Activated CD8-positive, alpha-beta memory T cell treated with anti-CD3 and anti-CD28 coated beads for 4 hours (primary cell): ENCODE results near the gene FBN1.

ENCODE experiments used
- DNase-seq, 2 donors: peaks; one replicate each; pipeline ENCODE4 v3.0.0-alpha.2; 2020; ENCODE audit warnings: low read depth in 2 of 2

FBN1 gene

GRCh38 chr15:48396020-48396419, 249.5 kb downstream of the FBN1 start:
- DNase-seq: no peak

DNA sequence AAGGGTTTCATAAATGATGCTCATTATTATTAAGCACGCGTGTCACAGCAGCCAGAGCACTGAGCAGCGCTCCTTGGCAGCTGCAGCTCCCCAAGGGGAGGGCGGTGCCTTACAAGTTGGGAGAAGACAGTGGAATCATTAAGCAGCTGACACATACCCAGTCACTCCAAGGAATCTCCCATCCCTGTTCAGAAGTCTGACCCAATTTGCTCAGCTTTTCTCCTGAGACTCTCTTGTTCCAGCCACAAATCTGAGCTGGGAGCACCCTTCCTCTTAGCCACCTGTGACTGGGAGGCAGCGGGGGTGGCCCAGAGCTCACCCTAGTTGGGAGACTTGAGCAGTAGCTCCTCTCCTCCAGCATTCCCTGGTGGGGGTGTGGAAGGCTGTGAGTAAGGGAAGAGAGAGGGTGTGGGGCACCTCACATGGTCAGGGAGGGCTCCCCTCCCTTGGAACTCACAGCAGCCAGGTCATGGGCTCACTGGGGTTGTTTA, 249.9 kb downstream of the FBN1 start:
- no peak for DNase-seq

DNA sequence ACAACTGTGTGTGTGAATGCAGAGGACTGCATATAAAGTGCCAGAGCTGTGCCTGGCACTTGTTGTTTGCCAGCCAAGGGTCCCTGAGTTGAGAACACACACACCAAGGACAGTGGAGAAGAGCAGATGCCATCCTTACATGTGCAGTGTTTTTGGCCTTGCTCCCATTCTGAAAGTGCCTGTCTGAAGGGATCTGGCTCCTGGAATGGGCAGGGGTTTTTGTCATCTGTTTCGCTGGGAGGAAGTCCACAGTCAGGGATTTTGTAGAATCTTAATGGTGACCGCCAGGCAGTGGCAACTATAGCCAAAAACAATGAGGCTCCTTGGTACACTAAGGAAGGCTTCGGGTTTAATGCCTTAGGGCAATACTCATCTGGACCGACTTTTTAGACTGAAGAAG, 250.5 kb downstream of the FBN1 start:
- DNase-seq: no peak

DNA sequence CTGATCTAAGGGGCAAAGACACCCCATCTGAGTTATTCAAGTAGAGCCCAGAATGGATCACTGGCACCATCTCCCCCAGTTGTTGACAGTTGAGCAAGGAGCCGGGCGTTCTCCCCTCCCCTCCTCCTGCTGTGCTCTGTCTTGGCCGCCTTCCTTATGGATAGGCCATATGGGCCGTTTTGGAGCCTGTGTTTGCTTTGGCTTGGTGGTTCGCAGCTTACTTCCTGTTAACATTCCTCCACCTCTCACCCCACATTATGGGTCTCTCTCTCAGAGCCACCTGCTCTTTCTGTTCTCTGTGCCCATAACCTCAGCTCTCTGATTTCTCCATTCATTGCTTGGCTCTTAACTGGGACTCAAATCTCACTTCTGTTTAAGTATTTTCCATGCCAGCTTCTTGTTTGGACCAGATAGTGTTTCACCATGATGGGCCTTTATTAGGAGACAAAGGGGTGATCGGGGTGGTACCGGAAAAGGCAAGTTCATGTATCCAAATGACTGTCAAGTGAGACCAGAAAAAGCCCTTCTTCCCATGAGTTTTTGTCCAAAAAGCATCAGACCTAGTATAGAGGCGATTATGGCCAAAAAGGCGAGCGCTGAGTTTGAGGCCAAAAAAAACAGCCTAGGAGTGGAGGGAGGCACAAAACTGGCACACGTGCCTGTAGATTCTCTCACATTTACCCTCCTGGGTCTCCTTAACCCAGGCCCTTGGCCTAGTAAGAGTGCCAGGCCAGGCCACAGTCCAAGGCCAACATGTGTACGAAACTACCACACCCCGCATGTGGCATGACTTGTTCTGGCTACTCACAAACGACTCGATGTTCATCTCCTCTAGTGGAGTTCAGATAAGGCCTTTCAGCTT, 251.6 kb downstream of the FBN1 start:
- no peak for DNase-seq

DNA sequence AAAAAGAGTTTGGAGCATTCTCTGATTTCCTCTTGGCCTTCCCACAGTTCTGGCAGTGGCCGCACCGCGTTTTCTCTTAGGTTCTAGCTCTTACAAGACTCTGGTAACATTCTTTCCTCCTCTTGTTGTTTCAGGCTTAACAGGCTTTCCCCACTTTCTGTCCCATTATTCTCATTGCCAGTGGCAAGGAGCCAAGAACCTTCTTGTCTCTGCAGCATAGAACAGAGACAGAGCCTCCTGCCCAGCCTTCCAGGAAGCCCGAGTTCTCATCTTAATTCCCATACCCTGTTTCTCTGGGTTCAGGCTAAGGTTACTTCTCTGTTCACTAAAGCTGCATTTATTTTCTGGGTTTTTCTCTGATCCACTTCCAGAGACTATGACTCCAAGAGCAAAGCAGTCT, 253.2 kb downstream of the FBN1 start:
- DNase-seq: no peak

GRCh38 chr15:48391950-48392349, 253.6 kb downstream of the FBN1 start:
- no peak for DNase-seq

DNA sequence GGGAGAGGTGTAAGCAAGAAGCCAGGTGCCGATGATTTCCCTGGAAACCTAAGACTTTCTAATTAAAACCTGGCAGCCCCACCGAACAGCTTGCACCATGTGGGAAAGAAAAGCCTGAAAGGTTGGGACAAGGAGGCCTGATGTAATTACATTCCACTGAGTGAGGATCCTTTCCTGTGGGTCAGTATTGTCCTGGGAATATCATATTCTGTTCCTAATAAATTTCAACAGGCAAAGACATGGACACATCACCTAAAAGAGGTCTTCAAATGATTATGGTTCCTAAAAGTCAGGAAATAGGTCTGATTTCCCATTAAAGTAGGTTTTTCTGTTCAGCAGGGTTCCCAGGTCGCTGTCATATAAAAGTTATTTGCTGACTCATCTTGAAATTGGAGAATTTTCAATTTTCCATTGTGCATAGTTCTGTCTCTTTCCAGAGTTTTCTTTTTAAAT, 255.8 kb downstream of the FBN1 start:
- DNase-seq: no peak

- DNase-seq: no peak
These were observed 256.6 kb downstream of the FBN1 start for GRCh38 chr15:48388910-48389309.

- DNase-seq: no peak
These were observed 257.3 kb downstream of the FBN1 start for GRCh38 chr15:48388016-48388851.

- no peak for DNase-seq
These were observed 260.3 kb downstream of the FBN1 start for GRCh38 chr15:48385031-48385830.

DNA sequence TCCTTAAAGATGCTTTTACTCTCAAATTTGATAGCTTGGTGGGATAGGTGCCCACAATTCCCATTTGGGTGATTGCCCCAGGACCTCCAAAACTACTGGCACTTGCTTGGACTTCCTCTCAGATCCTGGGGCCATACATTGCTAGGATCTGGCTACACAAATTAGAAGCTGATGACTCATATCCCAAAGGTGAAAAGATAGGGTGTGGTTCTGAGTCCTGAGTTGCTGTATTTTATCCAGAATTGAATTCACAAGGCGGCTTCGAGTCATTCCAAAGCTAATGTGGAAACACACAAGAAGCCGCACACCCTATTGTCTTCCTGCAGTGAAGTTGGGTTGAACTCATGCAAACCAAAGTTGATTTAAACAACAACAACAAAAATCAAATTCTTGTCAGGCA, 260.9 kb downstream of the FBN1 start:
- DNase-seq: no peak

GRCh38 chr15:48383031-48383430, 262.5 kb downstream of the FBN1 start:
- no peak for DNase-seq

GRCh38 chr15:48381861-48382260, 263.6 kb downstream of the FBN1 start:
- no peak for DNase-seq

GRCh38 chr15:48380198-48380597, 265.3 kb downstream of the FBN1 start:
- no peak for DNase-seq

GRCh38 chr15:48375767-48376166, 269.7 kb downstream of the FBN1 start:
- no peak for DNase-seq

DNA sequence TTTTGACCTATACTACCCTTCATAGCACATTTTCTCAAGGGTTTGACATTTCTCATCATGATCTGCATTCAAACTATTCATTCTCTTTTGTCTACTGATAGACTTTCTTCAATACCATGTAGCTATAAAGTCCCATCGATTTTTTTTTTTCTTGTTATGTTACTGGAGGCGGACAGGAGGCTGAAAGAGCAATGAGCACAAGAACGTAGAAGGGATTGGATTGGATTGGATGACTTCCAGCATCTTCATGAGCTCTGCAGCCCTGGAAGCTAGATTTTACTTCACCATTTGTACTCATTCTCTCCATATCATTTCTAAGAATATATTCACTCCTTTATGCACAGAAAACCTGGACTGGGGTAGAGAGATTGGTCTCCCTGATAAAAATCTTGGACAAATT, 271.0 kb downstream of the FBN1 start:
- DNase-seq: no peak

- DNase-seq: no peak
These were observed 271.6 kb downstream of the FBN1 start for GRCh38 chr15:48373821-48374451.

GRCh38 chr15:48371961-48372360, 273.5 kb downstream of the FBN1 start:
- no peak for DNase-seq

DNA sequence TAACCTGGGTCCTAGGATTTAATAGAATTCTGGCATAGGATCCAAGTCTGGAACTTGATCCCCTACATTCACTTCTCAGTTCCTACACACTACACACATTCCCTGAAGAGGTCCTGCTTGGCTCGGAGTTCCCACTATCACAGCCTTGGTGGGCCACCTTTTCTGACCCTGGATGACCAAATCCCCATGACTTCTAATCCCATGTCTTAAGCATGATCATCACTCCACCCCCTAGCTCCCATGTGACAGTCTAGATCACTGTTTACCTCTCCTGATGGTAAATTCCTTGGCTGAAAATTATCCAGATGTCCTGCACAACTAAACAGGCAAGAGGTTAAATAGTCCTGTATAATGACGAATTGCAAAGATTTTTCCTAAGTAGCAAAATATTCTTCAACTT, 274.0 kb downstream of the FBN1 start:
- no peak for DNase-seq

- no peak for DNase-seq
These were observed 275.0 kb downstream of the FBN1 start for GRCh38 chr15:48370460-48370859.

DNA sequence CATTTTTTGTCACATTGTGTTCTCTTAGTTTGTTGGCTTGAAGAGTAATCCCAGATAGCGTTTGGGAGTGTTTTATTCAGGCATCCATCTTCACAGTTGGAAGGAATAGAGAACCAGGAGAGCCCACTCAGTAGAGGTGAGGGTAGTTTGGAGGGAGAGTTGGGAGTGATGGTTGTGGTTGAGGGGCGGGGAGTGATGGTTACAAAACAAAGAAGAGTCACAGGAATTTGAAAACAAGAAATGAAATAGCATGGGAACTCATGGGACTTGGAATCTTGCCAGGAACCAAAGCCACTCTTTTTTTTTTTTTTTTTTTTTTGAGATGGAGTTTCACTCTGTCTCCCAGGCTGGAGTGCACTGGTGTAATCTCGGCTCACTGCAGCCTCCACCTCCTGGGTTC, 278.0 kb downstream of the FBN1 start:
- no peak for DNase-seq
